K562 (cell line): ENCODE measurements around the gene C22orf39. TPM values are rescaled to one million over a fixed set of nuclear protein-coding genes. Genes with fewer than 3 reads are reported as not detected.
A peak's percentile ranks its signal among the peaks of the same experiment; 100 is the strongest.

Experiments
- HEY1 ChIP-seq: fragments of 250-450 bp; sonication (Bioruptor Pico); IDR thresholded peaks from 2 replicates; pipeline ENCODE4 v1.5.0; 2020; ENCODE audit warnings: mild to moderate bottlenecking, moderate library complexity, borderline replicate concordance
- HINFP ChIP-seq: fragments of 450-650 bp; conservative IDR thresholded peaks from 2 replicates; pipeline ENCODE4 v1.6.1; 2016; ENCODE audit warnings: missing genetic modification characterization, low read depth, mild to moderate bottlenecking, control low read depth, missing compliant biosample characterization
- MGA ChIP-seq: fragments of 450-650 bp; IDR thresholded peaks from 2 replicates; pipeline ENCODE4 v1.6.1; 2016; ENCODE audit warnings: mild to moderate bottlenecking, moderate library complexity
- PBX2 ChIP-seq, 2 experiments: IDR thresholded peaks in 1 of 2; conservative IDR thresholded peaks in 1 of 2; 2 replicates each; pipeline ENCODE4 v1.6.1; 2016; ENCODE audit warnings: low read depth in 2 of 2, mild to moderate bottlenecking in 1 of 2, missing compliant biosample characterization in 1 of 2, missing genetic modification characterization in 1 of 2, moderate library complexity in 1 of 2
- PURB ChIP-seq: sonication (generic); formaldehyde crosslinking; IDR thresholded peaks from 2 replicates; pipeline ENCODE4 v1.9.0; 2021; ENCODE audit warnings: low read depth, mild to moderate bottlenecking, missing genetic modification reagents
- ZNF592 ChIP-seq: fragments of 450-650 bp; IDR thresholded peaks from 2 replicates; pipeline ENCODE4 v1.6.1; 2017; ENCODE audit warnings: antibody characterized with exemption, mild to moderate bottlenecking
- polyA plus RNA-seq, 8 experiments: library from polyadenylated mRNA; depleted of rRNA in 4 of 8; stranded (reverse) in 5 of 8; unstranded in 3 of 8; fragments of >200 nt; fragmentation: Nextera tagmentation in 2 of 8; fragmentation: Illumina TruSeq in 1 of 8; extraction: Ambion mirVana in 2 of 8; extraction: Trizol in 1 of 8; gene quantifications; 2 replicates each; pipeline versions ENCODE4 v1.2.1 to v1.2.3, GENCODE V29; 2011 to 2014; ENCODE audit warnings: inconsistent platforms in 1 of 8, missing spikeins in 1 of 8
- total RNA-seq, 7 experiments: library from RNA; depleted of rRNA in 6 of 7; stranded (reverse); fragments of >200 nt in 6 of 7; fragmentation: Illumina TruSeq in 2 of 7; extraction: Trizol in 2 of 7; gene quantifications; 2 replicates each; pipeline versions ENCODE4 v1.2.1 to v1.2.3, GENCODE V29; 2011 to 2021; ENCODE audit warnings: low replicate concordance in 1 of 7

C22orf39 gene
- total and polyA plus RNA-seq, 9 of the 15 experiments (the other 6 are each of a cell fraction or from before 2014, with no cell fraction given) = 20.4 to 139 (median 66.8) TPM

- TF ChIP-seq MGA (no peak), ZNF592 (no peak), PURB (CRISPR knock-in tag) (no peak), PBX2 (CRISPR knock-in tag; IDR thresholded peaks at IDR 0.05; ENCODE audit: low read depth) (no peak), PBX2 (tag; conservative IDR thresholded peaks at IDR 0.05; ENCODE audit: low read depth) (peak; percentile 92), HINFP (tag) (peak; percentile 25; the same call in 1 of the 2 replicates), HEY1 (CRISPR knock-in tag) (no peak)
These were observed 49.8 kb downstream of the C22orf39 start (continued) for GRCh38 chr22:19397734-19398104.
